Gastrocnemius medialis (tissue), 4 donors: ENCODE results near the gene ADGRL3. TPM values are rescaled to one million over a fixed set of nuclear protein-coding genes. Genes with fewer than 3 reads are reported as not detected.
"Not testable (repeated sequence)": the region's sequence is repeated elsewhere in the genome, so short reads cannot be mapped to it uniquely, and the experiment has no call there.

ENCODE experiments used
- ATAC-seq, 2 donors: fragments of 150-250 bp; one replicate each; pipeline ENCODE4 v1.9.1; 2016
- DNase-seq, 2 donors: peaks; one replicate each; pipeline ENCODE4 v3.0.0-alpha.2; 2019
- H3K27ac ChIP-seq, 4 donors: fragments of 200-600 bp; sonication (generic); 1 replicate in 1 of 4; 2 replicates in 3 of 4; pipeline ENCODE4 v1.5.1; 2016 to 2018; ENCODE audit warnings: mild to moderate bottlenecking in 2 of 4, moderate library complexity in 1 of 4
- H3K27me3 ChIP-seq, 3 donors: fragments of 200-600 bp; sonication (generic) in 2 of 3; 1 replicate in 1 of 3; 2 replicates in 2 of 3; pipeline versions ENCODE4 v1.5.1 to v1.6.0; 2016 to 2019; ENCODE audit warnings: mild to moderate bottlenecking in 1 of 3, moderate library complexity in 1 of 3
- H3K36me3 ChIP-seq, 2 donors: fragments of 200-600 bp; sonication (generic) in 1 of 2; one replicate each; pipeline ENCODE4 v1.5.1; 2017 to 2018
- H3K4me1 ChIP-seq, 2 donors: fragments of 200-600 bp; sonication (generic) in 1 of 2; one replicate each; pipeline ENCODE4 v1.5.1; 2016 to 2017; ENCODE audit warnings: mild to moderate bottlenecking in 2 of 2
- H3K4me3 ChIP-seq, 4 donors: fragments of 200-600 bp; sonication (generic) in 3 of 4; 1 replicate in 1 of 4; 2 replicates in 3 of 4; pipeline ENCODE4 v1.5.1; 2016 to 2019; ENCODE audit warnings: mild to moderate bottlenecking in 2 of 4
- H3K9me3 ChIP-seq, 3 donors: fragments of 200-600 bp; sonication (generic) in 2 of 3; 1 replicate in 1 of 3; 2 replicates in 2 of 3; pipeline ENCODE4 v1.5.1; 2016 to 2019
- POLR2A ChIP-seq, 2 donors: fragments of 450-650 bp; IDR thresholded peaks; one replicate each; pipeline ENCODE4 v1.6.1; 2017; ENCODE audit warnings: antibody characterized with exemption in 2 of 2, mild to moderate bottlenecking in 2 of 2, moderate library complexity in 2 of 2
- in situ Hi-C, 4 donors: fragments of 200-750 bp; cut with MboI; loops; one replicate each; pipeline versions ENCODE4 v1.15.0 to v1.8.0; 2017; ENCODE audit warnings: low sequenced_read_pairs in 4 of 4
- intact Hi-C: fragments of 100-400 bp; cut with DNase I; formaldehyde crosslinking; loops from one replicate; pipeline ENCODE4 v1.15.1; 2023; ENCODE audit warnings: low total_unique reads
- total RNA-seq, 4 donors: library from RNA; depleted of rRNA; stranded (reverse); fragments of >200 nt; gene quantifications; one replicate each; pipeline versions ENCODE4 v1.1.0 to v1.2.3, GENCODE V29; 2016
- TF ChIP-seq, protein P1 (sequence below), 5 experiments: fragments of 450-650 bp in 3 of 5; fragments of 200-600 bp in 2 of 5; sonication (generic) in 2 of 5; IDR thresholded peaks in 4 of 5; conservative IDR thresholded peaks in 1 of 5; 1 replicate in 4 of 5; 2 replicates in 1 of 5; pipeline ENCODE4 v1.5.1; 2016 to 2019; ENCODE audit warnings: antibody characterized with exemption in 5 of 5, mild to moderate bottlenecking in 3 of 5, moderate library complexity in 3 of 5

ADGRL3 gene
- total RNA-seq, 4 donors from 2014 or later: 0.69 to 2.2 (median 1.1) TPM

DNA sequence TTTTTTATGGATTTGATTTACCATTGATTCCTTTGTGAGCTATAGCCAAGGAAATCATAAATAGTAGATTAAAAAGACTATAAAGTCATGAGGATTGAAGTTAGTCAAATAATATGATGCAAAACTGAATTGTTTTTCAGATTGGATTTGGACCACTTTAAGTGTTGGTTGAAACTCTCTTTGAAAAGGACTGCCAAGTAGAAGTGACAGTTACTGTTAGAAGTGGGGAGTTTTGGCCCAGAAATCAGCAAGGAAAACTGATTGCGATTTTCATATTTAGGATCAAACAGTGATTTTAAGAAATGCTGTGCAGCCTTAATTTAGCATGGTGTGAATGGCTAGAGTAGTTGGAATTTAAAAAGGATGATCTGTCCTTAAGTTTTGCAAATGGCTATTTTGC is 4.9 kb downstream of the ADGRL3 start:
- in situ Hi-C loops: no loop called here
- no peak overlapping the region for H3K4me3 ChIP-seq
- H3K36me3 ChIP-seq: no peaks in the 10 kb centered on the region
- DNase-seq (no peak), ATAC-seq (no peak)
- intact Hi-C loops: no loop called here
- H3K4me1 ChIP-seq: no peaks in the 10 kb centered on the region
- TF ChIP-seq, protein P1, sequence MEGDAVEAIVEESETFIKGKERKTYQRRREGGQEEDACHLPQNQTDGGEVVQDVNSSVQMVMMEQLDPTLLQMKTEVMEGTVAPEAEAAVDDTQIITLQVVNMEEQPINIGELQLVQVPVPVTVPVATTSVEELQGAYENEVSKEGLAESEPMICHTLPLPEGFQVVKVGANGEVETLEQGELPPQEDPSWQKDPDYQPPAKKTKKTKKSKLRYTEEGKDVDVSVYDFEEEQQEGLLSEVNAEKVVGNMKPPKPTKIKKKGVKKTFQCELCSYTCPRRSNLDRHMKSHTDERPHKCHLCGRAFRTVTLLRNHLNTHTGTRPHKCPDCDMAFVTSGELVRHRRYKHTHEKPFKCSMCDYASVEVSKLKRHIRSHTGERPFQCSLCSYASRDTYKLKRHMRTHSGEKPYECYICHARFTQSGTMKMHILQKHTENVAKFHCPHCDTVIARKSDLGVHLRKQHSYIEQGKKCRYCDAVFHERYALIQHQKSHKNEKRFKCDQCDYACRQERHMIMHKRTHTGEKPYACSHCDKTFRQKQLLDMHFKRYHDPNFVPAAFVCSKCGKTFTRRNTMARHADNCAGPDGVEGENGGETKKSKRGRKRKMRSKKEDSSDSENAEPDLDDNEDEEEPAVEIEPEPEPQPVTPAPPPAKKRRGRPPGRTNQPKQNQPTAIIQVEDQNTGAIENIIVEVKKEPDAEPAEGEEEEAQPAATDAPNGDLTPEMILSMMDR (IDR thresholded peaks at IDR 0.05 in 4 of 5, conservative IDR thresholded peaks at IDR 0.05 in 1 of 5): no peak
- TF ChIP-seq POLR2A (IDR thresholded peaks at IDR 0.05): no peak
- peaks cover 16 to 36% (median 26%) of the 10 kb centered on the region in 3 donors for H3K27me3 ChIP-seq
- H3K9me3 ChIP-seq: no peaks in the 10 kb centered on the region
- H3K27ac ChIP-seq: no peak overlapping the region

DNA sequence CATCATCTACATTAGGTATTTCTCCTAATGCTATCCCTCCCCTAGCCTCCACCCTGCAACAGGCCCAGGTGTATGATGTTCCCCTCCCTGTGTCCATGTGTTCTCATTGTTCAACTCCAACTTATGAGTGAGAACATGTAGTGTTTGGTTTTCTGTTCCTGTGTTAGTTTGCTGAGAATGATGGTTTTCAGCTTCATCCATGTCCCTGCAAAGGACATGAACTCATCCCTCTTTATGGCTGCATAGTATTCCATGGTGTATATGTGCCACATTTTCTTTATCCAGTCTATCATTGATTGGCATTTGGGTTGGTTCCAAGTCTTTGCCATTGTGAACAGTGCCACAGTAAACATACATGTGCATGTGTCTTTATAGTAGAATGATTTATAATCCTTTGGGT is 7.0 kb downstream of the ADGRL3 start:
- ATAC-seq, H3K9me3 ChIP-seq, H3K36me3 ChIP-seq: not testable (repeated sequence)

DNA sequence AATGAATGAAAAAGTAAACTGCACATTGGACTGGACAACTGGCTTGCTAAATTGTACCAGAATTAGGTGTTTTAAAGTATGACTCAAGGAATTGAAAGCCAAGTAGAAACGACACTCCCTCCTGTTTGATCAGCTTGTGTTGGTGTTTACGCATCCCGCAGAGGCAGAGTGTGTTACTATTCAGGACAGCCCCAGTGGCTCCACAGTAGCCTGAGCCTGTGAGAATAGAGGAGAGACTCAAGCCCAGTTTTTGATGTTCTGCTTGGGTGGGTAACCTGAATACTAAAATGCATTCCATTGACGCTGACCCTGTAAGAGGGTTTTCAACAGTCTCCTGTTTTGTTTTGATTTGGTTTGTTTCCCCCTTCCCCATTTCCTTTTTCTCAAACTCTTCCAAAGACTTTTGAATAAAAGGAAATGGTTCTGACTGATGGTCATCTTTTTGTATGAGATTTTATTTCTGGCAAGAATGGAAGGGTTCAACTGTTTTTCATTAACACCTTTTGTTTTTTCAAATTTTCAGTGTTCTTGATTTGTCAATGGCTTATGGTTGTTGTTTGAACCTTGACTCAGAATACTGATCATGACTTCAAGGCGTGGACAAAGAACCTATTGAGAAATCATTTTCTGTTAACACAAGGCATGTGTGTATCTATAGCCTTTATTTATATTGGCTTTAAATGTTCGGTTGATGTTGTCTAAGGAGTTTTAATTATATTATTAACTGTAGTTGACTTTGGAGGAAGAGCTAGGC is 10.2 kb downstream of the ADGRL3 start:
- no peaks in the 10 kb centered on the region for H3K4me1 ChIP-seq
- ATAC-seq: no peak
- H3K27ac ChIP-seq: no peak overlapping the region
- peaks cover 0 to 3% (median 2%) of the 10 kb centered on the region in 3 donors for H3K27me3 ChIP-seq
- H3K4me3 ChIP-seq: no peak overlapping the region
- TF ChIP-seq, protein P1 (IDR thresholded peaks at IDR 0.05 in 4 of 5, conservative IDR thresholded peaks at IDR 0.05 in 1 of 5): no peak
- TF ChIP-seq POLR2A (IDR thresholded peaks at IDR 0.05): no peak
- no peak for DNase-seq
- intact Hi-C loops (no loop called here), in situ Hi-C loops (no loop called here)
- no peaks in the 10 kb centered on the region for H3K36me3 ChIP-seq
- H3K9me3 ChIP-seq: no peaks in the 10 kb centered on the region

More for the DNA sequence above, 7.0 kb downstream of the ADGRL3 start:
- H3K27me3 ChIP-seq: peaks cover 2 to 17% (median 7%) of the 10 kb centered on the region in 3 donors
- H3K4me3 ChIP-seq, H3K4me1 ChIP-seq, DNase-seq, intact Hi-C loops, in situ Hi-C loops, H3K27ac ChIP-seq: not testable (repeated sequence)

DNA sequence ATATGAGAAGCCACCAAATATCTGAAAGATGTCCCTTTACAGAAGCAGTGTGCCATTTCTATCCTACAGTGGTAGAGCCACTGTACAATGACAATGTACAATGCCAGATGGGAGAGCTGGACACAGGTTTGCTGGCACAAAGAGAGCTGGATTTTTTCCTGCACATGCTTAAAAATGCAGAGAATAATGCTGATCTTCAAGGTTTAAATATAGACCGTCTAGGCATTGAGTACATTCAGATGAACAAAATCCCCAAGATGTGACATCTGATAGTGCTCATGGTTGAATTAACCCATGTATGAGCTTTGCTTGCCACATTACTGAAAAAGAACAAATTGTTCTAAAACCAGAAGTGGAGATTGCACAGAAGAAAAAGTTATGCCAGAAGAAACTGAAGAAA is 11.7 kb downstream of the ADGRL3 start:
- TF ChIP-seq, protein P1 (IDR thresholded peaks at IDR 0.05 in 4 of 5, conservative IDR thresholded peaks at IDR 0.05 in 1 of 5): no peak
- no peak for TF ChIP-seq POLR2A (IDR thresholded peaks at IDR 0.05)
- ATAC-seq (no peak), DNase-seq (no peak)
- no peaks in the 10 kb centered on the region for H3K4me1 ChIP-seq
- no peaks in the 10 kb centered on the region for H3K36me3 ChIP-seq
- in situ Hi-C loops (no loop called here), intact Hi-C loops (no loop called here)
- no peaks in the 10 kb centered on the region for H3K9me3 ChIP-seq
- H3K27me3 ChIP-seq: no peaks in the 10 kb centered on the region
- no peak overlapping the region for H3K4me3 ChIP-seq
- H3K27ac ChIP-seq: no peak overlapping the region

DNA sequence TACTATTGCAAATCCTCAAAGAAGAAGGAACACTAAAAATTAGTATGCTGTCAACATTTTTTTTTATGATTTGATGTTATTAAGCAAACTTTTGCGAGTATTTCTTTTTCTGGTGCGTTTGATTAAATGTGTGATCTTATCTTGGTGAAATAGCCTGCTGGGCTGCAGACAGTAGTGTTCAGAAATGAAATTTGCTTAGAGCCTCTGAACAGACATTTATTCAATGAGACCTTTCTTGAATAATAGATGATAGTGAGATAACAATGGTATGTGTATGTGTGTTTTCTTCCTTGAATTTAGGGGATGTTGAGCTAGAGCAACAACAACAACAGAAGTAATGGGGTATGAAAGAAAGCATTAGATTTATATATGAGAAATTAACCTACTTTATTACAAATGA is 12.7 kb downstream of the ADGRL3 start:
- Histone ChIP-seq H3K36me3 (no peaks in the 10 kb centered on the region), H3K27ac (no peak overlapping the region), H3K4me3 (no peak overlapping the region), H3K27me3 (no peaks in the 10 kb centered on the region), H3K4me1 (no peaks in the 10 kb centered on the region), H3K9me3 (no peaks in the 10 kb centered on the region)
- ATAC-seq: no peak
- intact Hi-C loops: no loop called here
- no peak for TF ChIP-seq POLR2A (IDR thresholded peaks at IDR 0.05)
- TF ChIP-seq, protein P1 (IDR thresholded peaks at IDR 0.05 in 4 of 5, conservative IDR thresholded peaks at IDR 0.05 in 1 of 5): no peak
- in situ Hi-C loops: no loop called here
- no peak for DNase-seq
